Measurements from ENCODE around the gene FNDC3B. TPM values are rescaled to one million over a fixed set of nuclear protein-coding genes. Genes with fewer than 3 reads are reported as not detected.
A peak's percentile ranks its signal among the peaks of the same experiment; 100 is the strongest.

The FNDC3B gene
- total and polyA plus RNA-seq, 2 donors (not counting 3 experiments of a cell fraction or from before 2014, with no cell fraction given) = 91.6 to 295 TPM

DNA sequence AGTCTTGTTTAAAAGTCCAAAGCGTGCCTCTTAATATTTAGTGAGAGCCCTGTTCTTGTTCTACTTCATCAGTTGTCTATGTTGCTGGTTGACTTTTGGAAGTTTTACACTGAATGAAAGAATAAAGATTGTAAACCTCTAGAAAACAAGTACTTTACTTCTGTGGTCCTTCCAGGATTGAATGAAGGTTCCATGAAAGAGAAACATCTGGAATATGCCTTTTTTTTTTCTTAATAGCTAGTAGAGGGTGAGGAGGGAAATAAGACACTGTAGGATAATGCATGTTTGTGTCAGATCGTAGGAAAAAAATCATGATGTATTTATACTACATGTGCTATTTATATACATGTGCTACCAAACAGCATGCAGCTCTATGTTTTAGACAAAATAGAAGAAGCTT is 205.9 kb downstream of the FNDC3B start:
- no peak for FAIRE-seq
- Histone ChIP-seq H3K27me3 (ENCODE audit: control insufficient read depth in 2 of 2, insufficient read depth in 2 of 2, low read length in 2 of 2) (no peaks in the 10 kb centered on the region), H3K9me3 (replicated peaks; ENCODE audit: control insufficient read depth, insufficient read depth, low read length) (peaks cover 5% of the 10 kb centered on the region), H3K4me3 (replicated peaks in 1 of 3; ENCODE audit: insufficient read depth in 1 of 3, low read depth in 1 of 3, low read length in 3 of 3) (no peak overlapping the region), H3K4me2 (ENCODE audit: insufficient read depth, low read length) (peak overlapping the region; percentile 54), H2AFZ (ENCODE audit: low read depth, low read length) (no peak overlapping the region), H3K36me3 (ENCODE audit: control insufficient read depth in 2 of 2, extremely low read depth in 1 of 2, insufficient read depth in 2 of 2, low read length in 2 of 2) (peaks cover 8 to 13% of the 10 kb centered on the region in 2 experiments), H3K79me2 (ENCODE audit: control insufficient read depth, insufficient read depth, low read length) (peaks cover 58% of the 10 kb centered on the region), H3K9ac (replicated peaks; ENCODE audit: extremely low read depth, insufficient read depth, low read length) (no peak overlapping the region), H4K20me1 (replicated peaks; ENCODE audit: control insufficient read depth, extremely low read depth, insufficient read depth, low read length) (peaks cover 3% of the 10 kb centered on the region), H3K27ac (ENCODE audit: insufficient read depth, low read depth, low read length) (no peak overlapping the region), H3K4me1 (ENCODE audit: control insufficient read depth, extremely low read depth, insufficient read depth, low read length) (peaks cover 42% of the 10 kb centered on the region), H3K9me1 (replicated peaks; ENCODE audit: control insufficient read depth, extremely low read depth, insufficient read depth, low read length) (no peaks in the 10 kb centered on the region)
- TF ChIP-seq JUN (IDR thresholded peaks at IDR 0.05; ENCODE audit: borderline replicate concordance, insufficient read depth, insufficient read length, low read depth) (no peak), MYC (IDR thresholded peaks at IDR 0.05; ENCODE audit: low read depth, low read length) (no peak), POLR2AphosphoS5 (IDR thresholded peaks at IDR 0.05; ENCODE audit: insufficient read depth, low read depth, low read length) (no peak), GATA2 (IDR thresholded peaks at IDR 0.05; ENCODE audit: insufficient read depth, insufficient read length, low read depth, low read length) (no peak), FOS (IDR thresholded peaks at IDR 0.05; ENCODE audit: borderline replicate concordance, insufficient read depth, low read length) (no peak), EZH2 (IDR thresholded peaks at IDR 0.05; ENCODE audit: borderline replicate concordance, low read depth, low read length, severe bottlenecking) (no peak), POLR2A (IDR thresholded peaks at IDR 0.05; ENCODE audit: low read depth, low read length) (no peak)
- TF ChIP-seq, protein P1, sequence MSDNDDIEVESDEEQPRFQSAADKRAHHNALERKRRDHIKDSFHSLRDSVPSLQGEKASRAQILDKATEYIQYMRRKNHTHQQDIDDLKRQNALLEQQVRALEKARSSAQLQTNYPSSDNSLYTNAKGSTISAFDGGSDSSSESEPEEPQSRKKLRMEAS (IDR thresholded peaks at IDR 0.05; ENCODE audit: insufficient read depth, insufficient read length) = no peak
- TF ChIP-seq, protein P2, sequence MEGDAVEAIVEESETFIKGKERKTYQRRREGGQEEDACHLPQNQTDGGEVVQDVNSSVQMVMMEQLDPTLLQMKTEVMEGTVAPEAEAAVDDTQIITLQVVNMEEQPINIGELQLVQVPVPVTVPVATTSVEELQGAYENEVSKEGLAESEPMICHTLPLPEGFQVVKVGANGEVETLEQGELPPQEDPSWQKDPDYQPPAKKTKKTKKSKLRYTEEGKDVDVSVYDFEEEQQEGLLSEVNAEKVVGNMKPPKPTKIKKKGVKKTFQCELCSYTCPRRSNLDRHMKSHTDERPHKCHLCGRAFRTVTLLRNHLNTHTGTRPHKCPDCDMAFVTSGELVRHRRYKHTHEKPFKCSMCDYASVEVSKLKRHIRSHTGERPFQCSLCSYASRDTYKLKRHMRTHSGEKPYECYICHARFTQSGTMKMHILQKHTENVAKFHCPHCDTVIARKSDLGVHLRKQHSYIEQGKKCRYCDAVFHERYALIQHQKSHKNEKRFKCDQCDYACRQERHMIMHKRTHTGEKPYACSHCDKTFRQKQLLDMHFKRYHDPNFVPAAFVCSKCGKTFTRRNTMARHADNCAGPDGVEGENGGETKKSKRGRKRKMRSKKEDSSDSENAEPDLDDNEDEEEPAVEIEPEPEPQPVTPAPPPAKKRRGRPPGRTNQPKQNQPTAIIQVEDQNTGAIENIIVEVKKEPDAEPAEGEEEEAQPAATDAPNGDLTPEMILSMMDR (IDR thresholded peaks at IDR 0.05; ENCODE audit: extremely low read depth in 1 of 2, insufficient read depth in 1 of 2, low read depth in 1 of 2, low read length in 2 of 2) = no peak
- intact Hi-C loops (cut with micrococcal nuclease) = no loop called here
- CTCF ChIA-PET = interaction anchor here (1.2 kb wide), 2 partner anchors 9 to 105 kb away, joined by 3 read pairs; no protein-coding TSS in a partner anchor
- dilution Hi-C loops (cut with MboI; ENCODE audit: extremely low pct_ligation_motif_present, low sequenced_read_pairs) = no loop called here
- POLR2A ChIA-PET = no interaction called here
- DNase-seq (ENCODE audit: low read depth, low spot score) = no peak
- no TSS peak for BruUV-seq (replicated peaks)
